RWPE2 (cell line): ENCODE results near the gene SYCE3.

Experiments
- ATAC-seq: fragments of 200-7000 bp; cut with Tn5 transposase; 3 replicates; pipeline ENCODE4 v1.9.1; 2021; ENCODE audit warnings: low read depth
- DNase-seq: peaks from one replicate; pipeline ENCODE4 v3.0.0-alpha.2; 2020; ENCODE audit warnings: low spot score
- H3K27ac ChIP-seq: fragments of 450-650 bp; 2 replicates; pipeline ENCODE4 v1.5.1; 2017; ENCODE audit warnings: mild to moderate bottlenecking; ENCODE audit not compliant: poor library complexity, severe bottlenecking
- H3K27me3 ChIP-seq: fragments of 250-450 bp; sonication (Bioruptor Pico); 2 replicates; pipeline ENCODE4 v1.5.1; 2021; ENCODE audit warnings: mild to moderate bottlenecking, moderate library complexity; ENCODE audit not compliant: insufficient read depth, poor library complexity, severe bottlenecking
- H3K36me3 ChIP-seq: fragments of 250-450 bp; sonication (Bioruptor Pico); 2 replicates; pipeline ENCODE4 v1.5.1; 2020; ENCODE audit warnings: low read depth, mild to moderate bottlenecking, moderate library complexity
- H3K4me1 ChIP-seq: fragments of 250-450 bp; sonication (Bioruptor Pico); 2 replicates; pipeline ENCODE4 v1.5.1; 2021; ENCODE audit warnings: mild to moderate bottlenecking, moderate library complexity; ENCODE audit not compliant: insufficient read depth, poor library complexity, severe bottlenecking
- H3K4me3 ChIP-seq: fragments of 250-450 bp; sonication (Bioruptor Pico); 2 replicates; pipeline ENCODE4 v1.5.1; 2021; ENCODE audit warnings: mild to moderate bottlenecking, moderate library complexity; ENCODE audit not compliant: severe bottlenecking
- H3K9me3 ChIP-seq: fragments of 250-450 bp; sonication (Bioruptor Pico); 2 replicates; pipeline ENCODE4 v1.5.1; 2021; ENCODE audit warnings: mild to moderate bottlenecking, moderate library complexity; ENCODE audit not compliant: severe bottlenecking
- CTCF ChIP-seq: fragments of 450-650 bp; IDR thresholded peaks from one replicate; pipeline ENCODE4 v1.5.1; 2017; ENCODE audit warnings: mild to moderate bottlenecking, moderate library complexity; ENCODE audit not compliant: poor library complexity, severe bottlenecking

SYCE3 gene

GRCh38 chr22:50562523-50563412 is at the start of gene SYCE3:
Gene SYCE3 (minus strand): TSS chr22:50562919. CDS start chr22:50556405, 6,514 bp downstream.
- Histone ChIP-seq H3K9me3 (no peaks in the 10 kb centered on the region), H3K4me3 (peak within 1 kb of the TSS; percentile 39)

GRCh38 chr22:50612168-50612527 is 49.4 kb upstream of the SYCE3 start:
- H3K9me3 ChIP-seq, result no peaks in the 10 kb centered on the region
- no peaks in the 10 kb centered on the region for H3K36me3 ChIP-seq
- ATAC-seq, result no peak
- no peaks in the 10 kb centered on the region for H3K4me1 ChIP-seq
- H3K27me3 ChIP-seq, result peaks cover 3% of the 10 kb centered on the region
- H3K27ac ChIP-seq, result no peak overlapping the region
- no peak for DNase-seq
- no peak for TF ChIP-seq CTCF
- no peak overlapping the region for H3K4me3 ChIP-seq

More at GRCh38 chr22:50562523-50563412, at the start of gene SYCE3:
- Histone ChIP-seq H3K27me3 (no peaks in the 10 kb centered on the region), H3K27ac (no peak within 1 kb of the TSS), H3K36me3 (no peaks in the 10 kb centered on the region), H3K4me1 (no peaks in the 10 kb centered on the region)
- ATAC-seq (peak; percentile 94), DNase-seq (peak; percentile 98)
- TF ChIP-seq CTCF, result peak; percentile 86

GRCh38 chr22:50611341-50612060 is 48.8 kb upstream of the SYCE3 start:
- H3K36me3 ChIP-seq, result no peaks in the 10 kb centered on the region

GRCh38 chr22:50610581-50610980 is 47.9 kb upstream of the SYCE3 start:
- Histone ChIP-seq H3K9me3 (no peaks in the 10 kb centered on the region), H3K4me1 (no peaks in the 10 kb centered on the region), H3K27ac (no peak overlapping the region), H3K4me3 (no peak overlapping the region), H3K36me3 (no peaks in the 10 kb centered on the region), H3K27me3 (peaks cover 3% of the 10 kb centered on the region)
- no peak for ATAC-seq
- TF ChIP-seq CTCF, result no peak
- DNase-seq, result no peak

More at GRCh38 chr22:50611341-50612060, 48.8 kb upstream of the SYCE3 start:
- Histone ChIP-seq H3K27ac (no peak overlapping the region), H3K4me1 (no peaks in the 10 kb centered on the region), H3K9me3 (no peaks in the 10 kb centered on the region), H3K4me3 (no peak overlapping the region), H3K27me3 (peaks cover 3% of the 10 kb centered on the region)
- TF ChIP-seq CTCF, result no peak
- no peak for ATAC-seq
- no peak for DNase-seq

- DNase-seq (no peak), ATAC-seq (no peak)
- Histone ChIP-seq H3K27ac (no peak overlapping the region), H3K4me1 (no peaks in the 10 kb centered on the region), H3K36me3 (no peaks in the 10 kb centered on the region), H3K27me3 (peaks cover 3% of the 10 kb centered on the region), H3K9me3 (no peaks in the 10 kb centered on the region), H3K4me3 (no peak overlapping the region)
- no peak for TF ChIP-seq CTCF
These were observed 47.3 kb upstream of the SYCE3 start for GRCh38 chr22:50610041-50610451.
